Liver (tissue), 3 donors: ENCODE measurements around the gene CDON.

Experiments used
- CTCF ChIP-seq: fragments of 150-350 bp; IDR thresholded peaks from 2 replicates; pipeline ENCODE4 v1.5.1; 2017; ENCODE audit warnings: improper control_type of control experiment, low read depth, low read length; ENCODE audit not compliant: missing input control
- HNF4G ChIP-seq: IDR thresholded peaks from 2 replicates; pipeline ENCODE4 v1.6.1; 2016; ENCODE audit warnings: antibody characterized with exemption
- REST ChIP-seq: IDR thresholded peaks from 2 replicates; pipeline ENCODE4 v1.6.1; 2016; ENCODE audit warnings: antibody characterized with exemption, mild to moderate bottlenecking
- donor health status: healthy.
- donor health status: healthy.

- TF ChIP-seq HNF4G = no peak
- TF ChIP-seq CTCF = no peak
- no peak for TF ChIP-seq REST
Observed at GRCh38 chr11:125930076-125930450, 132.6 kb downstream of the CDON start.
